Testis (tissue), 2 donors: Measurements from ENCODE around the gene MGLL.

Experiments
- POLR2A ChIP-seq: fragments of 450-650 bp; IDR thresholded peaks from one replicate; pipeline ENCODE4 v1.6.1; 2017; ENCODE audit warnings: antibody characterized with exemption, mild to moderate bottlenecking, moderate library complexity
- TF ChIP-seq, protein P1 (sequence below), 3 experiments: fragments of 450-650 bp in 2 of 3; fragments of 200-600 bp in 1 of 3; sonication (generic) in 1 of 3; IDR thresholded peaks; one replicate each; pipeline ENCODE4 v1.5.1; 2016 to 2019; ENCODE audit warnings: antibody characterized with exemption in 3 of 3, mild to moderate bottlenecking in 2 of 3, moderate library complexity in 1 of 3

DNA sequence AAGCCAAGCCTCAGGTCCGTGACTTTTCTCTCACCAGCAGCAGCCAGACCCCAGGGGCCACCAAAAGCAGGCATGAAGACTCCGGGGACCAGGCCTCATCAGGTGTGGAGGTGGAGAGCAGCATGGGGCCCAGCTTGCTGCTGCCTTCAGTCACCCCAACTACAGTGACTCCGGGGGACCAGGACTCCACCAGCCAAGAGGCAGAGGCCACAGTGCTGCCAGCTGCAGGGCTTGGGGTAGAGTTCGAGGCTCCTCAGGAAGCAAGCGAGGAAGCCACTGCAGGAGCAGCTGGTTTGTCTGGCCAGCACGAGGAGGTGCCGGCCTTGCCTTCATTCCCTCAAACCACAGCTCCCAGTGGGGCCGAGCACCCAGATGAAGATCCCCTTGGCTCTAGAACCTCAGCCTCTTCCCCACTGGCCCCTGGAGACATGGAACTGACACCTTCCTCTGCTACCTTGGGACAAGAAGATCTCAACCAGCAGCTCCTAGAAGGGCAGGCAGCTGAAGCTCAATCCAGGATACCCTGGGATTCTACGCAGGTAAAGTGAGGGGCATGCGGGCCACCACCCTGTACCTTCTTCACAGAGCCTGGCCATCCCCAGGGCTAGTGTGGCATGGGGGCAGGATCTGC lies 161.6 kb downstream of the MGLL start:
- no peak for TF ChIP-seq POLR2A
- TF ChIP-seq, protein P1, sequence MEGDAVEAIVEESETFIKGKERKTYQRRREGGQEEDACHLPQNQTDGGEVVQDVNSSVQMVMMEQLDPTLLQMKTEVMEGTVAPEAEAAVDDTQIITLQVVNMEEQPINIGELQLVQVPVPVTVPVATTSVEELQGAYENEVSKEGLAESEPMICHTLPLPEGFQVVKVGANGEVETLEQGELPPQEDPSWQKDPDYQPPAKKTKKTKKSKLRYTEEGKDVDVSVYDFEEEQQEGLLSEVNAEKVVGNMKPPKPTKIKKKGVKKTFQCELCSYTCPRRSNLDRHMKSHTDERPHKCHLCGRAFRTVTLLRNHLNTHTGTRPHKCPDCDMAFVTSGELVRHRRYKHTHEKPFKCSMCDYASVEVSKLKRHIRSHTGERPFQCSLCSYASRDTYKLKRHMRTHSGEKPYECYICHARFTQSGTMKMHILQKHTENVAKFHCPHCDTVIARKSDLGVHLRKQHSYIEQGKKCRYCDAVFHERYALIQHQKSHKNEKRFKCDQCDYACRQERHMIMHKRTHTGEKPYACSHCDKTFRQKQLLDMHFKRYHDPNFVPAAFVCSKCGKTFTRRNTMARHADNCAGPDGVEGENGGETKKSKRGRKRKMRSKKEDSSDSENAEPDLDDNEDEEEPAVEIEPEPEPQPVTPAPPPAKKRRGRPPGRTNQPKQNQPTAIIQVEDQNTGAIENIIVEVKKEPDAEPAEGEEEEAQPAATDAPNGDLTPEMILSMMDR (IDR thresholded peaks at IDR 0.05): no peak
